Lower lobe of right lung (tissue), 2 donors: ENCODE measurements around the gene AIPL1. TPM values are rescaled to one million over a fixed set of nuclear protein-coding genes. Genes with fewer than 3 reads are reported as not detected.

Experiments used
- ATAC-seq, 2 donors: fragments of 200-7000 bp; cut with Tn5 transposase; one replicate each; pipeline ENCODE4 v1.9.1; 2020 to 2022; ENCODE audit warnings: mild to moderate bottlenecking in 2 of 2, moderate library complexity in 2 of 2
- DNase-seq: peaks from one replicate; pipeline ENCODE4 v3.0.0-alpha.2; 2020
- H3K27ac ChIP-seq: fragments of 200-600 bp; one replicate; pipeline ENCODE4 v1.8.0; 2022
- H3K27me3 ChIP-seq: fragments of 200-600 bp; one replicate; pipeline ENCODE4 v1.8.0; 2022; ENCODE audit warnings: low read depth
- H3K36me3 ChIP-seq: fragments of 200-600 bp; one replicate; pipeline ENCODE4 v1.8.0; 2022; ENCODE audit warnings: mild to moderate bottlenecking
- H3K4me1 ChIP-seq: fragments of 200-600 bp; one replicate; pipeline ENCODE4 v1.8.0; 2022
- H3K4me3 ChIP-seq: fragments of 200-600 bp; one replicate; pipeline ENCODE4 v1.8.0; 2022; ENCODE audit warnings: mild to moderate bottlenecking
- H3K9me3 ChIP-seq: fragments of 200-600 bp; one replicate; pipeline ENCODE4 v1.8.0; 2022
- intact Hi-C: fragments of 100-400 bp; cut with DNase I; formaldehyde crosslinking; loops from one replicate; pipeline ENCODE4 v1.11.0; 2022
- total RNA-seq: library from RNA; stranded (reverse); fragmentation: NEBNext Ultra II Directional; extraction: Animal tissue kit (Norgen Biotek cat#: 25700); gene quantifications from one replicate; pipeline ENCODE4 v1.2.1, GENCODE V29; 2021
- TF ChIP-seq, protein P1 (sequence below): fragments of 200-600 bp; IDR thresholded peaks from one replicate; pipeline ENCODE4 v1.8.0; 2022; ENCODE audit warnings: antibody characterized with exemption, mild to moderate bottlenecking
- donor health status: DM: no; HTN: yes; CAD: no; lungs with severe emphysema.

AIPL1 gene
- total RNA-seq, 1 donor from 2014 or later = not detected

DNA sequence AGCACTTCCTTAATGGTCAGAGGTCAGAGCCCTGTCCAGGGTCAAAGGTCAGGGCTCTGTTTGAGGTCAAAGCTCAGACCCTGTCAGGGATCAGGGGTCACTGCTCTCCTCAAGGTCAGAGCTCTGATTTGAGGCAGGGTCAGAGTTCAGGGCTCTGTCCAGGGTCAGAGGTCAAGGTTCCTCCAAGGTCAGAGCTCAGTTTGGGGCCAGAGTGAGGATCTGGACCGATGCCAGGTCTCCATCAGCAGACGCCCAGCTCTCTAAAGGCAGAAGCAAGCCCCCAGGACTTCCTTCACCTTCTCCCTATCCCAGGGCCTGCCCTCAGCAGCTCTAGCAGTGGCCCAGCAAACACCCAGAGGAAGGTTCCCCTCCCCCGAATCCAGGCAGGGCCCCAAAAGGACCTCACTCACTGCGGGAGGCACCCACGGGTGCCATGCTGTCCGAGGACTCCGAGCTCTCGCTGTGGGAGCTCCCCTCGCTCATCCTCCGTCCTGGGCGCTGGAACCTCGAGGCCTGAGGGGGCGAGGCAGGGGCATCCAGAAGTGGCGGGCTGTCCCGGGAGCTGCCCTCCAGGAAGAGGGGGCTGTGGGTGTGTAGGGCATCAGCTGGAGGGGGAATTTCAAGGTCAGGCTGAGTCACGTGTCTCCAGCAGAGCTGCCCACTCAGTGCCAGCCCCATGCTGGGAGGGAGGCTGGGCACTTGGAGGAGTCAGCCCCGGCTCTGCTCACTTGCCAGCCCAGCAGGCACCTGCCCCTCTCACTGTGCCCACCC, 36.0 kb upstream of the AIPL1 start:
- no peak for ATAC-seq
- no peaks in the 10 kb centered on the region for H3K9me3 ChIP-seq
- no peak for DNase-seq

DNA sequence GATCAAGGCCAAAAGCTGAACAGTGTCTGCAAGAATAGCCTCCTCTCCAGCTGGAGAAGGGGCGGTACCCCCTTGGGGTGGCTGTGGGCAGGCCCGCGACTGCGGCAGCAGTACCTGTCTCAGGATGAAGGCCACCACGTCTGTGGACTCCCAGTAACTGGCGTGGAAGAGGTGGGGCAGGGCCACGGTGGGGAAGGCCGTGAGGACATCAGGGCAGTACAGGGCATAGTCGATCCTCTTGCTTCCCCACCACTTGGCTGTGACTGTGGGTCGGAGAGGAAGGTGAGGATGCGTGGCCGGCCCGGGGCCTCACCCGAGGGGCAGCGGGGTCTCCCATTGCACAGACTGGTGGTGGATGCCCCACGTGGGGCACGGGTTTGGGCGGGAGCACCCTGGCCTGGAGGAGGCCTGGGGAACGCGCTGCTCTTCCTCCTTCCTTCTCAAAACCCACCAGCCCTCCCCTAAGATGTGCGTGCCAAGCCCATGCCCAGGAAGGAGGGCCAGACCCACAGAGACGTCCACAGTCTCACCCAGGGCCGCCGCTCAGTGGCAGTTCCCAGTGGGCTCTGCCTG, 35.3 kb upstream of the AIPL1 start:
- Histone ChIP-seq H3K27me3 (no peaks in the 10 kb centered on the region), H3K36me3 (no peaks in the 10 kb centered on the region), H3K4me1 (no peaks in the 10 kb centered on the region), H3K27ac (no peak overlapping the region), H3K9me3 (no peaks in the 10 kb centered on the region), H3K4me3 (no peak overlapping the region)
- ATAC-seq = no peak
- TF ChIP-seq, protein P1, sequence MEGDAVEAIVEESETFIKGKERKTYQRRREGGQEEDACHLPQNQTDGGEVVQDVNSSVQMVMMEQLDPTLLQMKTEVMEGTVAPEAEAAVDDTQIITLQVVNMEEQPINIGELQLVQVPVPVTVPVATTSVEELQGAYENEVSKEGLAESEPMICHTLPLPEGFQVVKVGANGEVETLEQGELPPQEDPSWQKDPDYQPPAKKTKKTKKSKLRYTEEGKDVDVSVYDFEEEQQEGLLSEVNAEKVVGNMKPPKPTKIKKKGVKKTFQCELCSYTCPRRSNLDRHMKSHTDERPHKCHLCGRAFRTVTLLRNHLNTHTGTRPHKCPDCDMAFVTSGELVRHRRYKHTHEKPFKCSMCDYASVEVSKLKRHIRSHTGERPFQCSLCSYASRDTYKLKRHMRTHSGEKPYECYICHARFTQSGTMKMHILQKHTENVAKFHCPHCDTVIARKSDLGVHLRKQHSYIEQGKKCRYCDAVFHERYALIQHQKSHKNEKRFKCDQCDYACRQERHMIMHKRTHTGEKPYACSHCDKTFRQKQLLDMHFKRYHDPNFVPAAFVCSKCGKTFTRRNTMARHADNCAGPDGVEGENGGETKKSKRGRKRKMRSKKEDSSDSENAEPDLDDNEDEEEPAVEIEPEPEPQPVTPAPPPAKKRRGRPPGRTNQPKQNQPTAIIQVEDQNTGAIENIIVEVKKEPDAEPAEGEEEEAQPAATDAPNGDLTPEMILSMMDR = no peak
- intact Hi-C loops = no loop called here
- peak; percentile 28 for DNase-seq

More for the DNA sequence above, 36.0 kb upstream of the AIPL1 start:
- Histone ChIP-seq H3K36me3 (no peaks in the 10 kb centered on the region), H3K27me3 (no peaks in the 10 kb centered on the region), H3K4me1 (no peaks in the 10 kb centered on the region), H3K27ac (no peak overlapping the region), H3K4me3 (no peak overlapping the region)
- TF ChIP-seq, protein P1 = no peak
- intact Hi-C loops = no loop called here

DNA sequence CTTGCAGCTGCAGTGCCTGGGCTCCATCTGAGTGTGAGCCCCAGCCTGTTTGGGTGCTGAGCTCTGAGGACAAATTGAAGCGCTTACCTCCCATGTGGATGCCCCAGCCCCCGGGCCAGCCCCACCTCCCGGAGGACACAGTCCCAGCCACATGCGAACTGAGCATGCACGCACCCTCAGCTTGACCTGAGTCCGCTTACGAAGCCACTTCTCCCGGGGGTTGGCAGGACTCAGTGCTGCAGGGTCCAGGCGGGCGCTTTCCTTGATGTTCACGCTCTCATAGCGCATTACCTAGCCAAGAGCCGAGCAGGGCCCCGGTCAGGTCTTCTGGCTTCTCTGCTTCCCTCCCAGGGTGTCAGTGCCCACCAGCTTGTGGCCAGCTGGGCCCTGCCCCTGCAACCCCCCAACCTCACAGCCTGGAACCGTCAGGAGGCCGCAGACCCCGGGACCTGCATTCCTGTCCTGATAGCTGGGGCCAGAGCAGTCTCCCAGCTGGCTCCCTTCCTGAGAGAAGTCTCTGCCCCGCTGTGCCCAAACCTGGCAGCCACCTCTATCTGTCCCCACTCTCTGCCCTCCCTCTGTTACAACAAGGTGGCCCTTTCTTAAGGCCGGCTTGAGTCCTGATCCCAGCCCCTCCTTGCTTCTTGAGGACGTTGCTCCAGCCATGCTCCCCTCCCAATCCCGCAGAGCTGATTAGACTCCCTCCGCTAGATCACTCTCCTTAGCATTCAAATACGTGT, 33.3 kb upstream of the AIPL1 start:
- H3K27me3 ChIP-seq = no peaks in the 10 kb centered on the region
- no peaks in the 10 kb centered on the region for H3K4me1 ChIP-seq
- DNase-seq (no peak), ATAC-seq (no peak)
- H3K4me3 ChIP-seq = no peak overlapping the region
- TF ChIP-seq, protein P1 = no peak
- intact Hi-C loops = no loop called here
- H3K9me3 ChIP-seq = no peaks in the 10 kb centered on the region
- no peak overlapping the region for H3K27ac ChIP-seq
- no peaks in the 10 kb centered on the region for H3K36me3 ChIP-seq

DNA sequence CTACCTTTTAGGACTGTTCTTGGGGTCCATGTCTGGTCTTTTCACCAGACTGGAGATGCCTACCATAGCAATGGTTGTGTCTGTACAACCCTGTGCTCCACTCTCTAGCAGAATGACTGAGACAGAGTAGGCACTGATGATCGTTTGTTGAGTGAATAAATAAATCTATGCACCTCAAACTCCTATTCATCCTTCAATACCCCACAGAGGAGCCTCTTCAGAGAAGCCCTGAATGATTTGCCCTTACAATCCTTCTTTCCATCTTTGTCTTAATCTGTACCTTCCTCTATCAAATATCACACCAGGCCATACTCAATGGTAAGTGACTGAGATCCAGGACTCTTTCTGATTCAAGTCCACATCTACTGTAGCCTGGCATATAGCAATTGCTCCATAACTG, 32.6 kb upstream of the AIPL1 start:
- H3K36me3 ChIP-seq = no peaks in the 10 kb centered on the region
- DNase-seq (no peak), ATAC-seq (no peak)
- no peaks in the 10 kb centered on the region for H3K4me1 ChIP-seq
- H3K27me3 ChIP-seq = no peaks in the 10 kb centered on the region
- H3K4me3 ChIP-seq = no peak overlapping the region
- intact Hi-C loops = no loop called here
- TF ChIP-seq, protein P1 = no peak
- no peaks in the 10 kb centered on the region for H3K9me3 ChIP-seq
- no peak overlapping the region for H3K27ac ChIP-seq

DNA sequence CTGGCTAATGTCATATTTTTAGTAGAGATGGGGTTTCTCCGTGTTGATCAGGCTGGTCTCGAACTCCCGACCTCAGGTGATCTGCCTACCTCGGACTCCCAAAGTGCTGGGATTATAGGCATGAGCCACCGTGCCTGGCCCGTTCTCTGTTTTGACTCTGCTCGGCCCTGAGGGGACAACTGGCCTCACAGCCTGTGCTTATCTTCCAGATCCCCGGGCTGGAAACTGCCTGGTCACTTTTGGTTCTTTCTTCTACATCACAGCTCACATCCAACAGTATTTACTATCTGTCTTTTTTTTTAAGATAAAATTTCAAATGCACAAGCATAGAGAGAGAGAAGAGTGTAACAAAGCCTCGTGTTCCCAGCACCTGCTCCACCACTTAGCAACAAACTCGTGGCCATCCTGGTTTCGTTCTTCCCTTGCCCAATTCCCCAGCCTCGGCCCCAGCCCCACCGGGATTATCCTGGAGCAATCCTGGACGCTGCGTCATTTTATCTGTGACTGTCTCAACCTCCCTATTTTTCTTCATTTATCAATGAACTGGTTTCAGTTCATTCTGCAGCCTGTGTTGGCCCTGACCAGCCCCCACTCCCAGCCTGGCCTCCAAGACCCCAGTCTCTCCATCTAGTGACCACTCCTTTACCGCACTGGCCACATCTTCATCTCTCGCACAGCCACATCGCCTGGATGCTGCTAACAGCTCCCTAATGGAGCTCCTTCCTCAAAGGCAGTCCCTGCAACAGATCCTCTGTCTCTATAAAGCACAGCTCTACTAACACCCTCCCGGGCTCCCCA, 30.5 kb upstream of the AIPL1 start:
- H3K4me1 ChIP-seq = no peaks in the 10 kb centered on the region
- no peak overlapping the region for H3K4me3 ChIP-seq
- no peaks in the 10 kb centered on the region for H3K9me3 ChIP-seq
- H3K36me3 ChIP-seq = no peaks in the 10 kb centered on the region
- intact Hi-C loops = no loop called here
- TF ChIP-seq, protein P1 = no peak
- ATAC-seq (no peak), DNase-seq (peak; percentile 21)
- H3K27ac ChIP-seq = no peak overlapping the region
- no peaks in the 10 kb centered on the region for H3K27me3 ChIP-seq
